MG63 (cell line): Measurements from ENCODE around the gene ZNF30. TPM values are rescaled to one million over a fixed set of nuclear protein-coding genes. Genes with fewer than 3 reads are reported as not detected.
"Not testable (repeated sequence)": the region's sequence is repeated elsewhere in the genome, so short reads cannot be mapped to it uniquely, and the experiment has no call there.

Experiments
- DNase-seq: peaks from one replicate; pipeline ENCODE4 v3.0.0-alpha.2; 2020
- H3K27me3 ChIP-seq: fragments of 250-450 bp; sonication (Bioruptor Pico); 2 replicates; pipeline ENCODE4 v1.5.1; 2020; ENCODE audit warnings: mild to moderate bottlenecking, moderate library complexity
- H3K36me3 ChIP-seq: fragments of 250-450 bp; sonication (Bioruptor Pico); 2 replicates; pipeline ENCODE4 v1.5.1; 2020; ENCODE audit warnings: mild to moderate bottlenecking, moderate library complexity
- H3K4me3 ChIP-seq: fragments of 250-450 bp; sonication (Bioruptor Pico); 2 replicates; pipeline ENCODE4 v1.5.1; 2020; ENCODE audit warnings: mild to moderate bottlenecking, moderate library complexity
- H3K9me3 ChIP-seq: fragments of 250-450 bp; sonication (Bioruptor Pico); 2 replicates; pipeline ENCODE4 v1.5.1; 2020; ENCODE audit warnings: mild to moderate bottlenecking, moderate library complexity
- total RNA-seq: library from RNA; depleted of rRNA; stranded (reverse); fragments of >200 nt; shearing (Covaris generic); gene quantifications from 2 replicates; pipeline ENCODE4 v1.2.3, GENCODE V29; 2014; ENCODE audit warnings: low replicate concordance; rRNA removed

ZNF30 gene
- total RNA-seq = 2.1 and 4.2 TPM in 2 replicates

- Histone ChIP-seq H3K27me3 (peaks cover 10% of the 10 kb centered on the region), H3K4me3 (peak within 1 kb of the TSS; percentile 76), H3K9me3 (no peaks in the 10 kb centered on the region), H3K36me3 (peaks cover 2% of the 10 kb centered on the region)
- DNase-seq = peak; percentile 93
Measured at GRCh38 chr19:34926685-34927375, at the start of gene ZNF30. ZNF30 (plus strand) TSS chr19:34926903; CDS start chr19:34929948, 3,045 bp downstream.

DNA sequence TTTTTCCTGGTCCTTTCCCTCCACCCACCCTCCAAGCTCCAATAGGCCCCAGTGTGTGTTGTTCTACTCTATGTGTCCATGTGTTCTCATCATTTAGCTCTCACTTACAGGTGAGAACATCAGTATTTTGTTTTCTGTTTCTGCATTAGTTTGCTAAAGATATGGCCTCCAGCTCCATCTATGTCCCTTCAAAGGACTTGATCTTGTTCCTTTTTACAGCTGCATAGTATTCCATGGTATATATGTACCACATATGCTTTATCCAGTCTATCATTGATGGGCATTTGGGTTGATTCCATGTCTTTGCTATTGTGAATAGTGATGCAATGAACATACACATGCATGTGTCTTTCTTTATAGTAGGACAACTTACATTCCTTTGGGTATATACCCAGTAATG is 47.1 kb upstream of the ZNF30 start:
- no peaks in the 10 kb centered on the region for H3K36me3 ChIP-seq
- peaks cover 2% of the 10 kb centered on the region; the same call in 1 of the 2 replicates for H3K27me3 ChIP-seq
- H3K4me3 ChIP-seq = no peak overlapping the region
- DNase-seq = no peak
- H3K9me3 ChIP-seq = 0 out of 2 replicates have a peak, but pooled peaks cover 2% of the 10 kb centered on the region

DNA sequence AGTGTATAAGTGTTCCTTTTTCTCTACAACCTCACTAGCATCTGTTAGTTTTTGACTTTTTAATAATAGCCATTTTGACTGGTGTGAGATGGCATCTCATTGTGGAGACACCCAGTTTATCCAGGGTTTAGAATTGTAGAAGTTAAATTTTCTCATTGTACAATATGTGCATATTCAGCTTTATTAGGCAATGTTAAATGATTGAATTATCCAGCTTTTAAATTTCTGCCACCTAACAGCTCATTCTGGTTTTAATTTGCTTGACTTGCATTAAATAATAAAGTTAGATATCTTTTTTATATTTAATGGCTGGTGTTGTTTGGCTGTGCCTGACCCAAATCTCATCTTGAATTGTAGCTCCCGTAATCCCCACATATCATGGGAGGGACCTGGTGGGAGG is 46.7 kb upstream of the ZNF30 start:
- Histone ChIP-seq H3K4me3 (no peak overlapping the region), H3K27me3 (peaks cover 2% of the 10 kb centered on the region; the same call in 1 of the 2 replicates)
- DNase-seq = no peak

GRCh38 chr19:34881982-34882381 is 44.7 kb upstream of the ZNF30 start:
- H3K9me3 ChIP-seq = peaks cover 6% of the 10 kb centered on the region; the same call in 1 of the 2 replicates
- no peaks in the 10 kb centered on the region for H3K27me3 ChIP-seq
- H3K36me3 ChIP-seq = no peaks in the 10 kb centered on the region
- H3K4me3 ChIP-seq = no peak overlapping the region
- DNase-seq = no peak

More for the DNA sequence above, 46.7 kb upstream of the ZNF30 start:
- Histone ChIP-seq H3K9me3 (0 out of 2 replicates have a peak, but pooled peaks cover 6% of the 10 kb centered on the region), H3K36me3 (no peaks in the 10 kb centered on the region)

DNA sequence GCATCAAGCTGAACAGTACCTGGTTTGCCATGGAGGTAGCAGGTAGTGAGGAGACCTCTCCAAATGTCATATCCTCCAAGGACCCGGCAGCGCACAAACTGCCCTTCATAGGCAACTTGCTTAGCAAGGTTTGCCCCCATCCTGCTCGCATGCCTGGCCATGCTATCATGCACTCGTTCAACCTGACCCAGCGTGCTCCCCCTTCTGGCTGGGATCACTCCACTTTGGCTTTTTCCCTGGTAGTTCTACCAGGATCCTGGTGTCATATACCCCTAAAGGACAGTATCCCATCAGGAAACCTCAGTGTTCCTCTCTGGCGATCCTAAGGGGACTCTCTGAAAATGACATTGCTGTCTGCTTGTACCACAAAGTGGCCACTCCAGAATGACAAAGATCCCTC is 38.6 kb upstream of the ZNF30 start:
- Histone ChIP-seq H3K9me3 (peaks cover 6% of the 10 kb centered on the region; the same call in 1 of the 2 replicates), H3K36me3 (no peaks in the 10 kb centered on the region), H3K27me3 (no peaks in the 10 kb centered on the region), H3K4me3 (no peak overlapping the region)
- DNase-seq = no peak

DNA sequence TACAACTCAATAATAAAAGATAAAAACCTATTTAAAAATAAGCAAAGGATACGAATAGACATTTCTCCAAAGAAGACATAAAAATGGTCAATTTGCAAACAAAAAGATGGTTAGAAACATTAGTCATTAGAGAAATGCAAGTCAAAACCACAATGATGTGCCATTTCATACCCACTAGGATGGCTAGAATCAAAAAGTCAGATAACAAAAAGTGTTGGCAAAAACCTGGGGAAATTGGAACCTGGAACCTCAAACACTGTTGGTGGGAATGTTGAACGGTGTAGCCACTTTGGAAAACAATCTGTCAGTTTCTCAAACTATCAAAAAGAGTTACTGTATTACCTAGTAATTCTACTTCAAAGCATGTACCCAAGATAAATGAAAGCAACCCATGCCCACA is 26.5 kb upstream of the ZNF30 start:
- no peak overlapping the region for H3K4me3 ChIP-seq
- DNase-seq = no peak
- no peaks in the 10 kb centered on the region for H3K36me3 ChIP-seq
- peaks cover 18% of the 10 kb centered on the region for H3K27me3 ChIP-seq
- no peaks in the 10 kb centered on the region; the same call in 1 of the 2 replicates for H3K9me3 ChIP-seq

DNA sequence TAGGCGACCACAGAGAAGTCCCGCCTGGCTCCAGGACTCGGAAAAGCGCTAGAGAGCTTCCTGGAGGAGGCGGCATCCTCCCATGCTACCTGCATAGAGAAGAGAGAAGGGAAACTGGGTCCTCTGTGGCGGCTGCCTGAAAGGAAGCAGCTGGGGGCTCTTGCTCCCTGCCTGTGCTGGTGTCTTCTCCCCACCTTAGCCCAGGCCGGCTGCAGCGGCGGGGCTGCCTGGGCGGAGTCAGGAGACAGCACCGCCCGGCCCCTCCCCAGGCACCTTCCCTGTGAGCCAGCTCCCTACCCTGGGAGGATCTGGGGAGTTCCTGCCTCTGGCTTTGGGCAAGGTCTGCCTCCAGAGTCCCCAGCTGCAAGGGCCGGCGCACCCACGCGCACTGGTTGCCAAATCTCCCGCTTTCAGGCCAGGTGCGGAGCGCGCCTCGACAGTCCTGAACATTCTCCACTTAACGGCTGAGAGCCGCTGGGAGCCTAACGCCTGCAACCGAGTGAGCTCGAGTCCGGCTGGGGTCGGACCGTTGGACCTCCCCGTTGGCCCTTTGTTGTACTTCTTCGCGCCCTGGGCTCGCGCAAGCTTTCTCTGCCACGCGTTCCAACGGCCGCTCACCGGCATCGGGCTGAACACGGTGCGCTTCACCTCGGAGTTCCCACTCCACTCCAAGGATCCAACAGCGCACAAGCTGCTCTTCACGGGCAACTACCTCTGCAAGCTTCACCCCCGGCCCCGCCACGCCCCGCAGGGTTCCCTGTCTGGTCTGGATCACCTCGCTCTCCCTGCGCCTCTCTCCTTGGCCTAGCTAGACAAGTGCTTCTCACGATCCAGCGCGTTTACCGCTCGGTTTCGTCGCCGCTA is 21.8 kb upstream of the ZNF30 start:
- Histone ChIP-seq H3K9me3 (no peaks in the 10 kb centered on the region), H3K27me3 (peaks cover 16% of the 10 kb centered on the region), H3K4me3 (no peak overlapping the region), H3K36me3 (no peaks in the 10 kb centered on the region)
- no peak for DNase-seq

DNA sequence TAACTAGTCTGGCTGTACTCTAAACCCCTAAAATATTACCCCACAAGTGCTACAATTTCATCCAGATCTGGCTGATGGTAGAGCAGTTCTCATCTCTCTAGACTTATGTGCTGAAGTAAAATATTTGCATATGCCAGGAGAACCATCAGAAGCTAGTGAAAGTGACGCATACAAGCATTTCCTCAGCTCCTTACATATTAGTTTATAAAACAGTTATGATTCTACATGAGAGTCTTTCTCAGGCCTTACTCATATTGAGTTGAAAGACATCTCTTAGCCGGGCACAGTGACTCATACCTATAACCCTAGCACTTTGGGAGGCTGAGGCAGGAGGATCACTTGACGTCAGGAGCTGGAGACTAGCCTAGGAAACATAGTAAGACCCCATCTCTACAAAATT is 15.9 kb upstream of the ZNF30 start:
- no peaks in the 10 kb centered on the region for H3K36me3 ChIP-seq
- DNase-seq = no peak
- no peaks in the 10 kb centered on the region for H3K9me3 ChIP-seq
- H3K4me3 ChIP-seq = no peak overlapping the region
- no peaks in the 10 kb centered on the region for H3K27me3 ChIP-seq

DNA sequence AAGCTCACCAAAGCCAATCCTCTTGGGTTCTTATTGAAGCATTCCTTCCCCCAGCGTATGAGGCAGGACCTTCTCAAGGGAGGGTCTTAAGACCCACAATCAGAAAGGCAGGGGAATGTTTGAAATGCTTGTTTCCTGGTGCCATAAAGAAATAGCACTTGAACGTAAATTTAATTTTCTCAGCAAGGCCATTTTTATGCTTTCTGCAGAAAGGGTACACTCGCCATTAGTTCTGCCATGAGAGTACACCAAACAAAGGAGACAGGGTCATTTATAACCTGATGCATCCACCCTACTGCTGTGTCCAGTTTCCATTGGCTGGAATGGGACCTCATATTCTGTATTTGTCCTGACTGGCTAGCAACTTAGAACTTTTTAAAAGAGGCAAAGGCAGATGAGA is 9.6 kb upstream of the ZNF30 start:
- not testable (repeated sequence) for H3K9me3 ChIP-seq, H3K27me3 ChIP-seq, DNase-seq, H3K36me3 ChIP-seq, H3K4me3 ChIP-seq

DNA sequence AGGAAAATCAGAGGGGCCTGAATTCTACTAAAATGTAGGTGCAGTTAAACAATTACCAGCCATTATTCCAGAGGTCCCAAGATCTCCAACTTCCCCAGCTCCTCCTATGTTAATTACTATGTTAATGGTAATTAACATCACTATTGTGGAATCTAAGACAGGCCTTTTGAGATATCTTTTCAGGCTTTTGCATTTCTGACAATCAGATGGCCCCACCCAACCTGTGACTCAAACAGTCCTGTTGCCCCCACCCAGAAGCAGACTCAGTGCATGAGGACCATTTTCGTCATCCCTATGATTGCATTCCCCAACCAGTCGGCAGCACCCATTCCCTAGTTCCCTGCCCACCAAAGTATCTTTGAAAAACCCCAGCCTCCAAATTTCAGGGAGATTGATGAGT is 8.5 kb upstream of the ZNF30 start:
- H3K9me3 ChIP-seq = peaks cover 5% of the 10 kb centered on the region
- no peaks in the 10 kb centered on the region for H3K36me3 ChIP-seq
- no peaks in the 10 kb centered on the region; the same call in 1 of the 2 replicates for H3K27me3 ChIP-seq
- no peak overlapping the region for H3K4me3 ChIP-seq
- DNase-seq = no peak

- H3K9me3 ChIP-seq, DNase-seq, H3K27me3 ChIP-seq, H3K4me3 ChIP-seq, H3K36me3 ChIP-seq: not testable (repeated sequence)
Measured at GRCh38 chr19:34920090-34920786, 6.5 kb upstream of the ZNF30 start.

DNA sequence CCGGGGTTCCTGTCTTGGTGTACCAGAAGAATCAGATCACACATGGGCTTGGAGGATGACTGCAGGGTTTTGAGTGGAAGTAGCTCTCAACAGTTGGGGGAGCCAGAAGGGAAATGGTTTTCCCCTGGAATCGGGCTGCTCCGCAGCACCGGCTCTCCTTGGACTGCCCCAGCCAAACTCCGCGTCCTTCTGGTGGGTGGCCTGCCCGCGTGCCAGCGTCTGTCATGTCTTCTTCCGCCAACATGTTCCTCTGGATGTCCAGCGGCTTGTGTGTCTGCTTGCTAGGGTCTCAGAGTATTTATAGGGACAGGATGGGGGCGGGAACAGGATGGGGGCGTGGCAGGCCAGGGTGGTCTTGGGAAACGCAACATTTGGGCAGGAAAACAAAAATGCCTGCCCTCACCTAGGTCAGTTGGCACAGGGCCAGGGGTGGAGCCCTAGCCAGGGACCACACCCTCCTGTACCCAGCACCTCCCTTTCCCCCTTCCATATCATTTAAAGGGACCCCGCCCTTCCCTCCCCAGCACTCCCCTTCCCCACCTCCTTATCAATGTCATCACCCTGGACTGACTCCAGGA is 1.3 kb upstream of the ZNF30 start:
- Histone ChIP-seq H3K27me3 (peaks cover 10% of the 10 kb centered on the region), H3K36me3 (no peaks in the 10 kb centered on the region), H3K4me3 (no peak overlapping the region), H3K9me3 (no peaks in the 10 kb centered on the region)
- DNase-seq = no peak

- no peaks in the 10 kb centered on the region for H3K9me3 ChIP-seq
- H3K36me3 ChIP-seq = no peaks in the 10 kb centered on the region
- no peak for DNase-seq
- H3K4me3 ChIP-seq = peak overlapping the region; percentile 76
- H3K27me3 ChIP-seq = peaks cover 10% of the 10 kb centered on the region
Measured at GRCh38 chr19:34926361-34926684, 380 bp upstream of the ZNF30 start.

DNA sequence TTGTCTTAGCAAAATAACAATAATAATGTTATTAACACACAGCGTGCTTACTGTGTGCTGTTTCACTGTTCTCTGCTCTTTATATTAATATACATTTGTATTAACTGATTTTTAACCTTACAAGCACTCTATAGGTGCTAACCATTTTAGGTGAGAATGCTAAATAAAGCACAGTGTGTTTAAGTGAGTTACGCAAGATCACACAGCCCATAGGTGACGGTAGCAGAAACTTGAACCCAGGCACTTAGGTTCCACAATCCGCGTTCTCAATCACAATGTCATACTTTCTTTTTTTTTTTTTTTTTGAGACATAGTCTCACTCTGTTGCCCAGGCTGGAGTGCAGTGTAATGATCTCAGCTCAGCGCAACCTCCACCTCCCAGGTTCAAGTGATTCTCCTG is 5.8 kb downstream of the ZNF30 start:
- Histone ChIP-seq H3K27me3 (no peaks in the 10 kb centered on the region), H3K9me3 (no peaks in the 10 kb centered on the region), H3K36me3 (peaks cover 16% of the 10 kb centered on the region), H3K4me3 (no peak overlapping the region)
- no peak for DNase-seq

DNA sequence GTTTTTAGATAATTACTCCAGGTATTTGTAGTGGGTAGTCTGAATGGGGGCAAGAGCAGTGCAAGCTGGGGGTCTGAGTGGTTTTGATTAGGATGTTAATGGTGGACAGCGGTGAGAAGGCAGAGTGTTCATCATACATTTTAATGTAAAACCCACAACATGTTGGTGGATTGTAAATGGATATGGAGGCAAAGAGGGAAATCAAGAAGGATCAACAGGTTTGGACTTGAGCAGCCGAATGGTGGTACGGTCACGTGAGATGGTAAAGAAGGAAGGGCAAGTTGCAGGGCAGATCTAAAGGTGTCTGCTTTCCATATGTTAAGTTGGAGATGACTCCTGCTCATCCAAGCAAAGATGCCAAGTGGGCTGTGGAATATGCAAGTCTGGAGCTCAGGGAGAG is 9.5 kb downstream of the ZNF30 start:
- no peaks in the 10 kb centered on the region for H3K27me3 ChIP-seq
- H3K9me3 ChIP-seq = no peaks in the 10 kb centered on the region
- H3K4me3 ChIP-seq = no peak overlapping the region
- no peak for DNase-seq
- H3K36me3 ChIP-seq = peaks cover 16% of the 10 kb centered on the region

GRCh38 chr19:34938886-34939285 is 12.2 kb downstream of the ZNF30 start:
- DNase-seq = no peak
- H3K36me3 ChIP-seq = peaks cover 20% of the 10 kb centered on the region
- H3K4me3 ChIP-seq = no peak overlapping the region
- peaks cover 15% of the 10 kb centered on the region for H3K9me3 ChIP-seq
- H3K27me3 ChIP-seq = no peaks in the 10 kb centered on the region
